ENCODE data around the gene HELQ. TPM values are rescaled to one million over a fixed set of nuclear protein-coding genes. Genes with fewer than 3 reads are reported as not detected.

Gene HELQ
- polyA plus RNA-seq, 3 donors, result 7.0 to 11.3 (median 11.1) TPM

GRCh38 chr4:83456184-83456501 lies 520 bp upstream of the HELQ start:
- DNase-seq, result no peak
- 0% methylated on average over 1 of the region's 7 CpGs for WGBS (ENCODE audit: insufficient coverage)
- Histone ChIP-seq H3K27me3 (ENCODE audit: control insufficient read depth in 2 of 2, insufficient read depth in 2 of 2, low read length in 2 of 2) (no peaks in the 10 kb centered on the region), H2AFZ (ENCODE audit: insufficient read depth, low read depth, low read length, poor library complexity, severe bottlenecking) (peak overlapping the region; percentile 89), H4K20me1 (ENCODE audit: insufficient read depth, low read length) (no peaks in the 10 kb centered on the region), H3K36me3 (replicated peaks in 1 of 2; ENCODE audit: control insufficient read depth in 1 of 2, insufficient read depth in 2 of 2, low read length in 2 of 2) (peaks cover 38 to 69% of the 10 kb centered on the region in 2 donors), H3K27ac (ENCODE audit: low read depth in 1 of 2, low read length in 2 of 2) (peak overlapping the region; percentile 99), H3K9me3 (replicated peaks in 1 of 2; ENCODE audit: control insufficient read depth in 1 of 2, insufficient read depth in 1 of 2, low read length in 2 of 2) (no peaks in the 10 kb centered on the region), H3K4me3 (replicated peaks in 1 of 3; ENCODE audit: low read depth in 2 of 3, low read length in 3 of 3) (peak overlapping the region; percentile 94 to 97 (median 95)), H3K79me2 (ENCODE audit: insufficient read depth, low read length) (peaks cover 72% of the 10 kb centered on the region), H3K4me2 (replicated peaks; ENCODE audit: extremely low read depth, low read length, poor library complexity, severe bottlenecking) (peak overlapping the region; percentile 84), H3K4me1 (ENCODE audit: control insufficient read depth in 1 of 2, insufficient read depth in 2 of 2, low read length in 2 of 2) (peaks cover 21 to 31% of the 10 kb centered on the region in 2 donors), H3K9ac (ENCODE audit: insufficient read depth, low read length, poor library complexity, severe bottlenecking) (peak overlapping the region; percentile 94)
- peaks cover 27% of the 10 kb centered on the region for H3K4me1 Mint-ChIP-seq
- peaks cover 59 to 66% of the 10 kb centered on the region in 2 donors for H3K36me3 Mint-ChIP-seq
- peaks cover 0 to 3% (median 1%) of the 10 kb centered on the region in 3 donors for H3K27me3 Mint-ChIP-seq (ENCODE audit: low read depth in 3 of 3)
- peak overlapping the region; percentile 98 to 100 (median 100) for H3K27ac Mint-ChIP-seq
- no peak for TF ChIP-seq CTCF (IDR thresholded peaks at IDR 0.05)
- H3K9me3 Mint-ChIP-seq, result no peaks in the 10 kb centered on the region
- intact Hi-C loops (cut with micrococcal nuclease), result loop anchor here (10.0 kb wide), 2 partner anchors 171 to 421 kb away; partner anchors contain the start of genes COPS4 (in 1 of the 2) and COQ2 (in 1 of the 2)
- peak overlapping the region; percentile 96 to 98 for H3K4me3 Mint-ChIP-seq

- H3K9me3 ChIP-seq (replicated peaks in 1 of 2; ENCODE audit: control insufficient read depth in 1 of 2, insufficient read depth in 1 of 2, low read length in 2 of 2), result no peaks in the 10 kb centered on the region
- H3K36me3 Mint-ChIP-seq, result peaks cover 49 to 57% of the 10 kb centered on the region in 2 donors
- H3K27me3 ChIP-seq (ENCODE audit: control insufficient read depth in 2 of 2, insufficient read depth in 2 of 2, low read length in 2 of 2), result no peaks in the 10 kb centered on the region
- peaks cover 72% of the 10 kb centered on the region for H3K79me2 ChIP-seq (ENCODE audit: insufficient read depth, low read length)
- H3K36me3 ChIP-seq (replicated peaks in 1 of 2; ENCODE audit: control insufficient read depth in 1 of 2, insufficient read depth in 2 of 2, low read length in 2 of 2), result peaks cover 26 to 54% of the 10 kb centered on the region in 2 donors
- DNase-seq, result peak in 2 of 3 donors; percentile 3 to 4
- peak overlapping the region; percentile 94 for H3K9ac ChIP-seq (ENCODE audit: insufficient read depth, low read length, poor library complexity, severe bottlenecking)
- H4K20me1 ChIP-seq (ENCODE audit: insufficient read depth, low read length), result no peaks in the 10 kb centered on the region
- no peaks in the 10 kb centered on the region for H3K9me3 Mint-ChIP-seq
- no peak for TF ChIP-seq CTCF (IDR thresholded peaks at IDR 0.05)
- H2AFZ ChIP-seq (ENCODE audit: insufficient read depth, low read depth, low read length, poor library complexity, severe bottlenecking), result peak overlapping the region; percentile 89
- WGBS (ENCODE audit: insufficient coverage), result 17% methylated on average over 1 of the region's 6 CpGs
- H3K27me3 Mint-ChIP-seq (ENCODE audit: low read depth in 3 of 3), result peaks cover 0 to 3% (median 1%) of the 10 kb centered on the region in 3 donors
- peak overlapping the region; percentile 84 for H3K4me2 ChIP-seq (replicated peaks; ENCODE audit: extremely low read depth, low read length, poor library complexity, severe bottlenecking)
- peak overlapping the region; percentile 53 to 100 (median 100) for H3K27ac Mint-ChIP-seq
- H3K4me3 ChIP-seq (replicated peaks in 1 of 3; ENCODE audit: low read depth in 2 of 3, low read length in 3 of 3), result peak overlapping the region; percentile 94 to 97 (median 95)
- intact Hi-C loops (cut with micrococcal nuclease), result loop anchor here (2.0 to 10.0 kb wide), 3 partner anchors 170 to 554 kb away; partner anchors contain the start of genes COPS4 (in 1 of the 2), COQ2 (in 1 of the 2) and THAP9 (in 1 of the 2)
- peak overlapping the region; percentile 96 to 98 for H3K4me3 Mint-ChIP-seq
- H3K4me1 Mint-ChIP-seq, result peaks cover 27% of the 10 kb centered on the region
- H3K4me1 ChIP-seq (ENCODE audit: control insufficient read depth in 1 of 2, insufficient read depth in 2 of 2, low read length in 2 of 2), result peaks cover 21 to 31% of the 10 kb centered on the region in 2 donors
- H3K27ac ChIP-seq (ENCODE audit: low read depth in 1 of 2, low read length in 2 of 2), result peak overlapping the region in 1 of 2 donors; percentile 99
Observed at GRCh38 chr4:83454686-83455085, 937 bp downstream of the HELQ start.

Measured in CD14-positive monocyte (primary cell).